NCI-H1694 (cell line): Measurements from ENCODE around the gene TDRD9.

Experiments used
- DNase-seq: peaks from one replicate; lab custom pipeline; 2025; lab: John Stamatoyannopoulos, UW

TDRD9 gene

GRCh38 chr14:104075530-104076151, 147.4 kb downstream of the TDRD9 start:
- peak; percentile 81 for DNase-seq

GRCh38 chr14:104076743-104077142, 148.5 kb downstream of the TDRD9 start:
- DNase-seq = no peak

GRCh38 chr14:104078031-104078455, 149.8 kb downstream of the TDRD9 start:
- peak; percentile 99 for DNase-seq

GRCh38 chr14:104080376-104081260, 152.4 kb downstream of the TDRD9 start:
- DNase-seq = no peak

DNA sequence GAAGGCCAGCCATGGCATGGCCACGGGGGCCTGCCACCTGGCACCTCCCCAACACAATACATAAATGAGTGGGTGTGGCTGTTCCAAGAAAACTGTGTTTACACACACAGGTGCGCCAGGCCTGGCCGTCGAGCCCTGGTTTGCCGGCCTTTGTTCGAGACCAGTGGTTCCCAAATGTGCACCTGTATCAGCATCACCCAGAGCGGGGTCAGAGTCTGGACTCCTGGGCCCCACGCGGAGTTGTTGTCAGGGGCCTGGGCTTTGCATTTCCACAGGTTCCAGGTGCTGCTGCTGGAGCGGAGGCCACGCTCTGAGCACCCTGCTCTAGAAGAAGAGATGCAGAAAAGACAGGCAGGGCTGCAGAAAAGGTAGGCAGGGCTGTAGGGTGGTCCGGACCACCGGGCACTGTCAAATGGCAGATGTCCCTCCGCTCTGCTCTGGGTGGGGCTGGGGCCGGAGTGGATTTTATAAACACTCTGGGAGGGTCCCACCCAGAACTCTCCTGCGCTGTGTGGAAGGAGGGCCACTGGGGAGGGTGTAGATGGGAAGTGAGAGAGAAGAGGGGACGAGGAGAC, 153.1 kb downstream of the TDRD9 start:
- DNase-seq = no peak

DNA sequence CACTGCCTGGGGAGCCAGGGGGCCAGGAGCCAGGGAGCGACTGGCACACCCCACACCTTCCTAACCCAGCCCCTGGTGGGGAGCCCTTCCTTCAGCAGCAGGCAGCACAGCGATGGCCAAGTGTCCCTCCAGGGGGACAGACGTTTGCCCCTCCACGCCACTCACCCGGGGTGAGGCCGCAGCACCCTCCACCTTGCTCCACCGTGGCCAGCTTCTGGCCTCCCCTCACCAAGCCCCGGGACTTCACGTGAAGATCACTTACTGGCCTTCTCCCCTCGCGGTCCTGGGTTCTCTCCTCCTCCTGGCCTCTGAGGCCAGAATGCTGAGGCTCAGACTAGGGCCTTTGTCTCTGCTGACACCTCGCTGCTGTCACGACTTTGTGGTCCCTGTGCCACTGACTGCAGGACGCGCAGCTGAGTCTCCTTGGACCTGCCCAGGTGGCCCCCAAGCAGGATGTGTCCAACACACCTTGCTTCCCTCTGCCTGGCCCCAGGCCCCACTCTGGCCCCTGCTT, 153.8 kb downstream of the TDRD9 start:
- DNase-seq = no peak

- peak; percentile 34 for DNase-seq
Observed at GRCh38 chr14:104082807-104083206, 154.6 kb downstream of the TDRD9 start.

DNA sequence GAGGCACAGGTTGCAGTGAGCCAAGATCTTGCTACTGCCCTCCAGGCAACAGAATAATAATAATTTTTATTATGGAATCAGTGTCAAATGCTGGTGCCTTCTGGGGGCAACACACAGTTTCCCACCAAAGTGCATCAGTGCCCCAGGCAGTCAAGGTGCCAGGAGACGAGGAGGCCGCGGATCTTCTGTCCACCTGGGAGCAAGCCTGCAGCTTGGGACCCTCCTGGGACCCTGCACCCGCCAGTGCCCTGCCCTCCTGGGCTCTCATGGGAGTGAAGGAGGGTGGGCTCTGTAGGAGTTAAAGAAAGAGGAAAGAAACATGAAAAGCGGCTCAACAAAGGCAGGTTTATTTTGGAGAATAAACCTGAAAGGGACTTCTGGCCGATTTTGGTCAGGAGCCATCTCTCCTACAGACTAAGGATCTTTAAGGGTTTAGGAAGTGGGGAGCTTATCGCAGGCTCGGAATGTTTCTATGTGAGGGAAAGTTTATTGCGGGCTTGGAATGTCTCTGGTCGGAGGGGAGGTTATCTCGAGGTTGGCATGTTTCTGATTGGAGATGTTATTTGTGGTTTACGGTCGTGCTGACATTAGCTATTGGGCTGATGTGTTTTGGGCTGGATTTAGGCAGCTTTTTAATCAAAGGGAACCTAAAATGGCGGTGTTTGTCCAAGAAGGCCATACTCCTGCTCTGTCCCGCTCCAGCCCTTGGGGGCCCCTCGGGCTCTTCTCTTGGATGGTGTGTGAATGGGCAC, 156.2 kb downstream of the TDRD9 start:
- DNase-seq = no peak

GRCh38 chr14:104085032-104085888, 157.0 kb downstream of the TDRD9 start, which contains the start of gene ASPG:
TSS of gene ASPG (plus strand) at chr14:104085700. CDS start at chr14:104085771, 71 bp downstream.
- DNase-seq = no peak

DNA sequence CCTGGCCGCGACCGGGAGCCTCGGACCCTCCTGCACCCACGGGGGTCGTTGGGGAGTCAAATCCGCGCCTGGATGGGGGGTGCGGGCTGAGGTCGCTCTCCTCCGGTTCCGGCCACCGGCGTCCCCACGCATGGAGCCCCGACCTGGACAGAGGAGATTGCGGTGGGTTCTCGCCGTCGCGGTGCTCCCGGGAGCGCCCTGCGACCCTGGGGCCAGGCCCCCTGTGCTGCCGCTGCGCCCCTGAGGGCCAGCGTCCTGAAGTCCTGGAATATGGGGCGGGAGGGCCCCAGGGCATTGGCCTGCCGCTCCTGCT, 157.6 kb downstream of the TDRD9 start:
- no peak for DNase-seq

DNA sequence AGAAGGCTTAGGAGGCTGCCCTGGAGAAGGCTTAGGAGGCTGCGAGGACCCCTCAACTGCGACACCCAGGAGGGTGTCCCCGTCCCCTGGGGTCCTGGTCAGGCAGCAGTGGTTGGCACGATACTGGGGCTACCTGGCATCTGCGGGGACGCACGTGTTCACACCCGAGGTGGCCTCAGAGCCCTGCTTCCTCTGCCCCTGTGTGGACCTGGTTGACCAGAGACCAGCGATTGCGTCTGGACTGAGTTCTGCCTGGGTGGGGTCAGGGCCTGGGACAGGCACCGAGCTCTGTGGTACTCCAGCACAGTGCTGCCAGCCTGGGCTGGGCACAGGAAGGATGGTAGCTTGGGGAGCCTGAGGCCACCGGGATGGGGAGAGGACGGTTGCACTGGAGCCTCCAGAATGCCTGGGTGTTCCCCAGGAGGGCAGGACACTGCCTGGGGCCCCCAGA, 158.0 kb downstream of the TDRD9 start:
- no peak for DNase-seq

GRCh38 chr14:104086661-104087461, 158.6 kb downstream of the TDRD9 start:
- no peak for DNase-seq

DNA sequence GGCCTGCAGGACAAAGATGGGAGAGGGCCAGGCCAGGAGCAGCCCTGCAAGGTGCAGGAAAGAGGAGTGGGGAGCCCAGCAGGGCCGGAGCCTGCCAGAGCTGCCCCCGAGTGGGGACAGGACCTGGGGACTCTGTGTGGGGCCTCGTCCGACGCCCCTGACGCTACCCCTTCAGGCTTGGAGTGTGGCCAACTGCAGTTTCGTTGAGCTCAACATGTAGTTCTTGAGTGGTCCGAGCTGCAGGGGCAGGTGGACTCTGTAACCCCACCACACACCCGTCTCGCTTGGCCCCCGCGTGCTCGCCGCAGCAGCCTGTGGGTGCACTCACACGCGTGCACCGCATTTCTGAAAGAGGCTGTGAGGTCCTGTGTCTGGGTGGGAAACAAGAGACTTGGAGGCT, 159.2 kb downstream of the TDRD9 start:
- no peak for DNase-seq

- no peak for DNase-seq
Observed at GRCh38 chr14:104087981-104088850, 160.0 kb downstream of the TDRD9 start.

- no peak for DNase-seq
Observed at GRCh38 chr14:104090071-104090748, 162.0 kb downstream of the TDRD9 start.

- peak; percentile 30 for DNase-seq
Observed at GRCh38 chr14:104091061-104091926, 163.0 kb downstream of the TDRD9 start.

- DNase-seq = no peak
Observed at GRCh38 chr14:104091927-104092771, 163.9 kb downstream of the TDRD9 start.
